HG03460 (cell line): ENCODE data around the gene ARPP19.
"Not testable (repeated sequence)": the region's sequence is repeated elsewhere in the genome, so short reads cannot be mapped to it uniquely, and the experiment has no call there.

ENCODE experiments used
- ATAC-seq: cut with Tn5 transposase; IDR thresholded peaks from one replicate; pipeline ENCODE4 v1.9.1; 2021; ENCODE audit not compliant: unreplicated experiment

ARPP19 gene

GRCh38 chr15:52568601-52569585 lies at the start of gene ARPP19:
Gene ARPP19 (minus strand): TSS chr15:52569030. CDS start chr15:52568892, 138 bp downstream.
- peak; percentile 66 for ATAC-seq

DNA sequence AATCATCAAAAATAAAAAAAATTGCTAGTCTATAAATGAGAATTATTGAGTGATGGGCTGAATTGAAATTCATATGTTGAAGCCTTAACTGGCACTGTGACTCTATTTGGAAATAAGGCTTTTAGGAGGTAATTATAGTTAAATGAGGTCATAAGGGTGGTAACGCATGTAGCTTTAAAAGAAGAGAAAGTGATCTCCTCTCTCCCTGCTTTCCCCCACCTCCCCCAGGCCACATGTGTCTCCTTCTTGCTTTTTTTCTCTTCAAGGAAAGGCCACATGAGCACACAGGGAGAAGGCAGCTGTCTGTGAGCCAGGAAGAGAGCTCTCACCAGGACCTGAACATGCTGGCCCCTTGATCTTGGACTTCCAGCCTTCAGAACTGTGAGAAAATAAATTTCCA lies 48.2 kb upstream of the ARPP19 start:
- ATAC-seq: no peak

DNA sequence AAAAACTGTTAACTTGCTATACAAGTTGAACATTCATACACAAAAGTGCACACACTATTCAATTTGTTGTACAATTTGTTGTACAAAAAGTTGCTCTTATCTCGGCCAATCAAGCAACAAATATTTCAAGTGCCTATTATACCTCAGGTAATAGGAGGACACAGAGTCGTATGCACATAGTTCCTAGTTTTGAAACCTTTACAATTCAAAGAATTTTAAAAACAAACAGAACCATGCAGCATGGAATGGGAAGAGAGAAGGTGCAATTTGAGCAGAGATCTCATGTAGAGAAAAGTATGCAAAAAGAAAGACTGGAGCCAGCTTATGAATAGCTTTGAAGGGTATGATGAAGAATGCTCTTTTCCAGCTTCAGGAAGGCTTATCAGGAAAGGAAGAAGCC lies 46.5 kb upstream of the ARPP19 start:
- no peak for ATAC-seq

- no peak for ATAC-seq
Measured at GRCh38 chr15:52609593-52609992, 40.8 kb upstream of the ARPP19 start.

DNA sequence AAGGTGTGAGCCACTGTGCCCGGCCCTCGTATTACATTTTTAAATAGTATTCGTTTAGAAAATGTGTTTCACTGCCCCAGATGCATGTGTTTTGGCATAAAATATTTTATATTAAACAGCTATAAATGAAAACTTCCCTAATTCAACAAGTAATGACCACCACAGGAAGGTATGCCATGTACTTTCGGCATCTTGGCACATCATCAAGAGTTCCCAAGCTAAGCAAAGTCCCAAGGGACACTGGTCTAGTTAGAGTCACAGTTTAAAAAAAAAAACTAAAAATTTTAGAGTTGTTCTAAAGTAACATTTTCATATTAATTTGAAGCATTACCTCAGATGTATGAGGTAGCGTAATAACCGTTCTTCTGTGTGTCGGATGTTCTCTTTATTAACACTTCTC lies 15.6 kb upstream of the ARPP19 start:
- ATAC-seq: no peak

DNA sequence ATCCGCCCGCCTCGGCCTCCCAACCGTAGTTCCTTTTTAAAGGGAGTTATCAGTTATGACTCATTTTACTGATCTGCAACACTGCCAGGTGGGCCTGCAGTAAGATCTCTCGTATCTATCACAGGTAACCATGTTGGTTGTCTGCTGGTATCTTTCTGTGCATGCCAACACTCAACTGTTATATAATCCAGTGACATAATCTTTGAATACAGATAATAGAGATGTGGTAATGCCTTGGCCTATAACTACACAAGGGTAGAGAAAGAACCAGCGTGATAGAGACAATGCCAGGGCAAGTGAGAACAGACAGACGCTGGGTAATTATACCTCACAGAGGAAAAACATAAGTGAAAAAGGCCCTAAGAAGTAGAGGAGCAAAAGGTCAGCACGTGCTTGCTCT lies 11.0 kb upstream of the ARPP19 start:
- ATAC-seq: no peak

GRCh38 chr15:52576692-52577091 lies 7.9 kb upstream of the ARPP19 start:
- ATAC-seq: no peak

- not testable (repeated sequence) for ATAC-seq
Measured at GRCh38 chr15:52575573-52575972, 6.7 kb upstream of the ARPP19 start.

GRCh38 chr15:52575072-52575471 lies 6.2 kb upstream of the ARPP19 start:
- ATAC-seq: no peak

GRCh38 chr15:52574623-52575022 lies 5.8 kb upstream of the ARPP19 start:
- not testable (repeated sequence) for ATAC-seq

DNA sequence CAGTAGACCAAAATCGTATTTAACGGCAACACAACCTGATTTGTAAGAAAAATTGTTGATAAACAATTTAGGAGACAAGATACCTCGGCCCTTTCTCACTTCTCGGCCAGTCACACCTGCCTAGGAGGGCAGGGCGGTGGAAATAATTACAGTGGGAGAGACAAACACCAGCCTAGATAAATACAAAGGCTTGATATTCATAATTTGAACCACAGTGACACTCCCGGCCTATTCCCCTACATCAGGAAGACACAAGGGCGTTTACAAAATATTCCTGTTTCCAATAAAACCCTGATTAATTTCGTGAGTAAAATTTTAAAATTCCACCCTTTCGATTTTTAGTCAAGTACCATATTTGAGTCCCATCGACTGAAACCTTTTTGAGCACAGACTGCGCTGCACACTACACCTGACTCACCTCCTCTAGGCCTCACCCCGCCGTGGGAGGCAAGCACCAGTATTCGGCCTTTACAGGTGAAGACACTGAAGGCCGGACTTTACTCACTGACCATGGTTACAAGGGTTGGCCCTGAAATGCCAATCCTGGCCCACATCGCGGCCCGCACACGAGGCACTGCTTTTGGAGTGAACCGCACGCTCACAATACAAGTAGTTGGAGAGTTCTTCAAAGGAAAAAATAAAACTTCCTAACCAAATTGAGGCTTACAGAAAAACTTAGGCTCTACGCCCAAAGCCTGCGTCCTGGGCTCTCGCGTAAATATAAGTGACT lies 794 bp downstream of the ARPP19 start:
- no peak for ATAC-seq

- ATAC-seq: no peak
Measured at GRCh38 chr15:52566889-52567288, 1.9 kb downstream of the ARPP19 start.

DNA sequence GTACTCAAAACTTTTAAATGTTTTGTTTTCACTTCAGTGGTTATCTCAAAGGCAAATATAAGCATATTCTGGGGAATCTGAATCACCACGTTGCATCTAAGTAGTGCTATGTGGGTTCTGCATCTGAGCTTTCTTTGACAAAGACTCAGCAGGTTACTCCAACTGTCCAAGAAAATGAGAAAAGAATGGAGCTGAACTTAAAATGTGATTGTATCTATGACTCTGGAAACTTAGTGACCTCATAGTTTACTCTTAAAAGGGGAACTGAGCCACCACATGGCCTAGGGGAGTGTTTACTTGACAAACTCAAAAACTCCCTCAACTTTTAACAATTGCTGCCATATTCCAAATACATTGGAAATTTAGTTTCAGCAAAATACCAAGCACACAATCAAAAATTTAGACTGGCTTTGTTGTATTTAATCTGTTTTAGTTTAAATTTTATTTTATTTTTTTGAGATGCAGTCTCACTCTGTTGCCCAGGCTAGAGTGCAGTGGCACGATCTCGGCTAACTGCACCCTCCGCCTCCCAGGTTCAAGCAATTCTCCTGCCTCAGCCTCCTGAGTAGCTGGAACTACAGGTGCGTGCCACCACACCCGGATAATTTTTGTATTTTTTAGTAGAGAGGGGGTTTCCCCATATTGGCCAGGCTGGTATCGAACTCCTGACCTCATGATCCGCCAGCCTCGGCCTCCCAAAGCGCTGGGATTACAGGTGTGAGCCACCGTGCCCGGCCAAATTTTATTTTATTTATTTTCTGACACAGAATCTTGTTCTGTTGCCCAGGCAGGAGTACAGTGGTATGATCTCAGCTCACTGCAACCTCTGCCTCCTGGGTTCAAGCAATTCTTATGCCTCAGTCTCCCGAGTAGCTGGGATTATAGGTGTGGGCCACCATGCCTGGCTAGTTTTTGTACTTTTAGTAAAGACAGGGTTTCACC lies 3.1 kb downstream of the ARPP19 start:
- peak; percentile 51 for ATAC-seq

DNA sequence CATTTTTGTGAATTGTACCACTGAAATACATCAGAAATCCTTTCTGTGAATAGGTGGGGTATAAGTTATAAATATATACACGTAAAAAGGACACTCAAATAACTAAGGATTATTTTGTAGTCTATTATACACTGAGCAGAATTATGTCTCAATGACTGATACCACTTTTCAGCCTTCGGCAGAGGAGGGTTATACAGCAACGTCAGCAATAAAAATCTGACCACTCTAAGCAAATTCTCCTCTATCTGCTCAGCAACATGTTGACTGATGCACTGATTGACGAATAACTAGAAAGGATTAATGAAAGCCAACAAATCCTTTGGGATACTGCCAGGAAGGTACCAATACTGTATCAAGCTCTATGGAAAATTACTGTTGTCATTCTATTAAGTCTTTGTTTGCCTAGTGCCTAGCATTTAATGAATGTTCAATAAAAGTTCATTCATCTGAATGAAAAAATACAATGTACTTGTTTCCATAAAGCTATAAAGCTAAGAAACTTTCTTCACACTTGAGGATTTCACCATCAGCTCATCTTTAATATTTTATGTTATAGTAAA lies 5.2 kb downstream of the ARPP19 start:
- ATAC-seq: no peak

DNA sequence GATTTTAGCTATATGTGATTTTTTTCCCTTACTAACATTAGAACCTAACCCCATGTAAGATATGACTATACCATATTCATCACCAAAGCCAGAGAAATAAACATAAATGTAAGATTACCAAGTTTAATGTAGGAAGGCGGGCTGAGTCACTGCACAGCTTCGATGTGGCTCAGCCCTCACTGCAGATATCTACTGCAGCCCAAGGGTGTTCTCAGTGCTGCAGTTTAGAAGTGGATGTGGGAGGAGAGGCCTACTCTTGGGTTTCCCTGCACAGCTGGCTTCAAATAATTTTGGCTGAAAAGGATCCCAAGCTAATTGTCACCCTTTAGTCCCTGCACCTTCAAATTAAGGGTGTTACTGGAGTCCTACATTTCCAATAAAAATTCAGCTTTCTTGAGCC lies 9.3 kb downstream of the ARPP19 start:
- ATAC-seq: no peak

DNA sequence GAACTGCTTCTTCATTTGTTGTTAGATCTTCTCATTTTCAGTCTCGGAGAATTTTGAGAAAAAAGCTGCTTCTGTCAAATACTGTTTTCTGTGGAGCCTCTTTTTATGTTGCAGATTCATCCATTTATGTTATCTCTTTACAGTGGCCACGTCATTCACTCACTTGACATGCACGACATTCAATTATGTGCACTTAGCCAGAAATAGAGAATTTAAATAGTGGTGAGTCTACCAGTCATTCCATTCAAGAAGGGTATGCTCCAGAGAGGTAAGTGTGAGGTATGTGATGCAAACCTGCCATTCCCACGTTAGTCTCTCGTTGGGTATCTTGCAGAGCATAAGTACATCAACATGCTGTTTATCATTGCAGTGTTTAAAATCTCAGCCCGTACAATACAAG lies 9.8 kb downstream of the ARPP19 start:
- ATAC-seq: no peak

DNA sequence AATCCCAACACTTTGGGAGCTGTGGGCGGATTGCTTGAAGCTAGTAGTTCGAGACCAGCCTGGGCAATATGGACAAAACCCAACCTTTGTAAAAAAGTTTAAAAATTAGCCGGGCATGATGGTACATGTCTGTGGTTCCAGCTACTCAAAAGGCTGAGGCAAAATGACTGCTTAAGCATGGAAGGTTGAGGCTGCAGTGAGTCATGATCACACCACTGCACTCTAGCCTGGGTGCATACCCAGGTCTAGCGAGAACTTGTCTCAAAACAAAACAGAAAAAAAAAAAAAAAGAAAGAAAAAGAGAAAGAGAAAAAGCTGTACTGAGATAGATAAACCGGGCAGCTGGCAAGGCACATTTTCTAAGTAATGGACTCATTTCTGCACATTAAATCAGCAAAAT lies 10.6 kb downstream of the ARPP19 start:
- ATAC-seq: peak; percentile 85

- ATAC-seq: no peak
Measured at GRCh38 chr15:52557274-52557641, 11.6 kb downstream of the ARPP19 start.

GRCh38 chr15:52556524-52557273 lies 12.1 kb downstream of the ARPP19 start:
- no peak for ATAC-seq

- no peak for ATAC-seq
Measured at GRCh38 chr15:52552303-52552702, 16.5 kb downstream of the ARPP19 start.
